Body of pancreas (tissue), 4 donors: ENCODE data around the gene HEATR5A.

ENCODE experiments used
- CTCF ChIP-seq, 7 experiments: fragments of 450-650 bp in 4 of 7; fragments of 200-600 bp in 3 of 7; sonication (generic) in 3 of 7; IDR thresholded peaks; one replicate each; pipeline ENCODE4 v1.5.1; 2016 to 2019; ENCODE audit warnings: antibody characterized with exemption in 7 of 7
- POLR2A ChIP-seq, 3 donors: fragments of 450-650 bp; IDR thresholded peaks; one replicate each; pipeline ENCODE4 v1.6.1; 2016; ENCODE audit warnings: antibody characterized with exemption in 3 of 3, mild to moderate bottlenecking in 2 of 3

- no peak for TF ChIP-seq CTCF (IDR thresholded peaks at IDR 0.05)
- no peak for TF ChIP-seq POLR2A (IDR thresholded peaks at IDR 0.05)
Observed at GRCh38 chr14:31425905-31426304, 5.6 kb upstream of the HEATR5A start.
